MV-4-11 (cell line): ENCODE data around the gene CDC42EP2.

Experiments
- DNase-seq: peaks from one replicate; lab custom pipeline; 2025; lab: John Stamatoyannopoulos, UW

The CDC42EP2 gene, protein sequence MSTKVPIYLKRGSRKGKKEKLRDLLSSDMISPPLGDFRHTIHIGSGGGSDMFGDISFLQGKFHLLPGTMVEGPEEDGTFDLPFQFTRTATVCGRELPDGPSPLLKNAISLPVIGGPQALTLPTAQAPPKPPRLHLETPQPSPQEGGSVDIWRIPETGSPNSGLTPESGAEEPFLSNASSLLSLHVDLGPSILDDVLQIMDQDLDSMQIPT

DNA sequence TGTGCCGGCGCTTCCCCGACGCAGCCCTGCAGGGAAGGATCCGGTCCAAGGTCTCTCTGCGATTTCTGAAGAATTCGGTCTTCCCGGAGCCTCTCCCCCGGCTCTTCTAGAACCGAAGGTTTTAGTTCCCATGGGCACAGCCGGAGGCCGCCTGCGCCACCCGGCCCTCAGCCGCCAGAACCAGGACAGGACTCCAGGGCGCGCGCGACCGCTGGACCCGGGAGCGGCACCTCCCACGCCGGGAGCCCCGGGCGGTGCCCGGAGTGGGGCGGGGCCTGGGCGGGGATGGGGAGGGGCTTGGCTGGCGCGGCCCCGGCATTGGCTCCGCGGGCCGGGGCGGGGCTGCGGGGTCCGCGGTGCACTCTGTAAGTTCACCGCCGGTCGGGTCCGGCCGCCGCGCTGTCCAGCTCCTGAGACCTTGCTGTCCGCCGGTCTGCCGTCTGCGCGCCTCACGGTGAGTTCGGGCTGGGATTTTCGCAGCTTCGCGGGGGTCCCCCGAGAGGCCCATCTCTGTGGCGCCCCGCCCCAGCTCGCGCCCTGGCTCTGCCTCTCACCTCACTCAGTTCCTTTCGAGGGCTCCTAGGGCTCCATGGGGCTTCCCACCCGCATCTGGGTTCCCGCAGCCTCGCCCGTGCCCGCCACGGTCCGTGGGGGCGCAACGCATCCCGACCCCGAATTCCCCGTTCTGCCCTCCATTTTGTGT lies at the start of gene CDC42EP2:
TSS of gene CDC42EP2 (plus strand) at position 366 of the 703 bp plus-strand sequence. CDS start 6,033 bp downstream, outside the sequence.
- DNase-seq = peak; percentile 55

DNA sequence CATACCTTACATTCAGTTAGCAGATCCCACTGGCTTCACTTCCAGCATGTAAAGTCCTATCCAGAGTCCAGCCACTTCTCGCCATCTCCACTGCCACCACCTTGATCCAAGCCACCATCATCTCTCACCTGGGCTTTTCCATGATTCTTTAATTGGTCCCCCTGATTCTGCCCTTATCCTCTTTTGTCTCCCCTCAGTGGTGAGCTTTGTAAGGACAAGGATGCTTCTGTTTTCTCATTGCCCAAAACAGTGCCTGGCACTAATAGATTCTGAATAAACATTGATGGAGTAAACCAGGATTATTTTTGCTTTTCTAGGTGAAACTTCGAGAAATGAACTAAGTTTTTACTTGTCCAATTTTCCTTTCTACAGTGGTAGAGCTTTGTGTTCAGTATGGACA lies 48.5 kb upstream of the CDC42EP2 start:
- no peak for DNase-seq

DNA sequence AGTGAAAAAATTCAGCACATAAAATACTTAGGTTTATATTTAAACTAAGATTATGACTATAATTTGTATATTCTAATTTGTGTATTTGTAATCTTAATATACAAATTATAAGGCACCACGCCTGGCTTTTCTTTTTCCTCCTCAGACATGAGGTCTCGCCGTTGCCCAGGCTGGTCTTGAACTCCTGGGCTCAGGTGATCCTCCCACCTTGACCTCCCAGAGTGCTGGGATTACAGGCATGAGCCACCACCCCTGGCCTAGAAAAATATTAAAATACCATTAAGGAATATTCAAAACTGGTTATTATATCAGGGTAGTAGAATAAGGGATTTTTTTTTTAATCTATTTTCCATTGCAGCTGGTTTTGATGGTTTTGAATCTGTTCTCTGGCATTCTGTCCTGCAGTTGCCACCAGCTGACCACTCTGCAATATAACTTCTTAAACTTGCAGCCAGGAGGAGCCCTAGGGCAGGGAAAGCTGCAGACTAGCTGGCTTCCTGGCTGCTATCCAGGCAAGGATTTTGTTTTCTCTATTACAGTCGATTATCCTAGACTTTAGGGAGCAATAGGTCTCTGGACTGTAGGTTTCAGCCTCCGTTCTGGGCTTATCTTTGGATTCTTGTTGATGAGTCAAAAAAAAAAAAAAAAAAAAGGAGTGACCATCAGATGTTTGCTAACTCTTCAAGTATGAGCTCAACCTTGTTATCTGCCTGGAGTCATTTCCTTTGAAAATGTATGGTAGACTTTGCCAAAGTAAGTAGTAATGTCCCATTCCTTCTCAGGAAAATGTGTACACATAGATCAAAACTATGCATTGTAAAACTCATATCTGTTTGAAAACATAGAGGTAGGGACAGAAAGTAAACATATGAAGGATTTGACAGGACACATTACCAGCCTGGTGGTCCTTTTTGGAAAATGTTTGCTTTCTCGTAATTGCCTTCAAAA lies 39.7 kb upstream of the CDC42EP2 start:
- DNase-seq = peak; percentile 56

DNA sequence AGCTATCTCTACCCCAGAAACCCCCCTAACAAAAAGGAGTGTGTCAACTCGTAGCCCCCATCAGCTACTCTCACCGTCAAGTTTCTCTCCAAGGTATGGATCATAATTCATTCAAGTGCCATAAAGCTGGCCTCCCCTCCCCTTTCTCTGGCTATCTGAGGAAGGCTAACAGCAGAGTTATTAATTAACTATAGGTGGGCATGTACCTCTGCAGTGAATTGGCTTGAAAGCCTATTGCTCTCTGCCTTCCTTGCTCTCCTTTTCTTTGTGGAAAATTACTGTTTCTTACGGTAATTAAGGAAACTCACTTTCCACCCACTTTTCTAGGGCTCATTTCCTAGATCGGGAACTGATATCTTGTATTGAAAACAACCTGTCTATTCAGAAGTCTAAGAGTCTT lies 38.8 kb upstream of the CDC42EP2 start:
- DNase-seq = no peak

DNA sequence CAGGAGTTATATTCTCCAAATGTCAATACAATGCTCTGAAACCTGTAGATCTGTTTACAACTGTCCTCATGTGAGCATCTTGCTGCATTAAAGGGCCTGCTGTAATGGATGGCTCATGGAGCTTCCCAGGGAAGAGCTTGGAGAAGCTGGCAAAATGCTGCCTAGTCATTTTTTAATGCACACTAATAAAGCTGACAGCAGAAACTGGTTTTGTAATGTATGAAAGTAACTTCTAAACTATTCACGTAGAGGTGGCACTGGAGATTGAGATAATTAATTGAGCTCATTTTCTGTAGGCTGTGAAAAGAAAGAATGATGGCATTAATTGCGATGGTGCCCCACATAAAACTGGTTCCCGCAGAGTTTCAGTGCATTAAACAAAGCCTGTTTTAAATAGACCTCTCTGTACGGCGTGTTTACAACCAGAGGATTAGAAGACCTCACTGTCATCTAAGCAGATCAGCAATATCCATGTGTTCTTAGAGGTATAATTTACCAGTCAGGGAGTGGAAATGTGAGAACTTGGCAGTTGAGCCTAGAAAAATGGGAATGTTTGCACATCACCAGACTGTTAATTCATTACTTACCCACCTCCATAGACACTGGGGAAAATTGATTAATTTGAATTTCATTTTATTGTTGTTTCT lies 36.9 kb upstream of the CDC42EP2 start:
- no peak for DNase-seq

DNA sequence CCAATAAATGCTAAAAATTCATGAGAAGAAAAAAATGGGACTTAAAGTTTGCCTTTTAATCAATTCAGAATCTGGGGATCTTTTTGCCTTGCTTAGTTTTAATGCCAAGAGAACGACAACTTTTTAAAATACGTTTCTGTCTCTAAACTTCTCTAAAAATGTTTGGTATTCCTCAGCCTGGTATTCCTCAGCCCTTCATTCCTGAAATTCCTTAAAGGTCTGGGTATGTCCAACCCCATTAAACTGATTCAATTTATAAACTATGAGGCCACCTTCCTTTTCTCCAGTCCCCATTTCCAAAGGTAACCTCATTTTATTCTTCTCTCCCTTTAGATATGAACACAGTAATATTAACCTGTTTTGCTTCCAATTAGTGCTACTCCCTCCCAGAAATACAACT lies 36.3 kb upstream of the CDC42EP2 start:
- DNase-seq = no peak

DNA sequence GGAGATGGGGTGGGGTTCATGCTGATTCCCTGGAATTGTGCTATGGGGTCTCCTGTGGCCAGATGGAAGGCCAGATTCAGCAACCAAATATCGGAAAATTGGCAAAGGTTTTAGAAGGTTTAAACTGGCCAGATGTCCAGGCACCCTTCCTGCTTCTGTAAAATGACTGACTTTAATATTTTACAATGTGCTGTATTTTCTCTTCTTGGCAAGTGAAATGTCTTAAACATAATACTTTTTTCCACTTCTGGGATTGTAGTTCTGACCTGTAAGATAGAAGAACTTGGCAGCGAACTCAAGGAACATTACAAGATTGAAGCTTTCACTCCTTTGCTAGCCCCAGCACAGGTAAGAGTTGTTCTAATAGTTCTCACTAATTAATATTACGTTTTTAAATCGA lies 35.4 kb upstream of the CDC42EP2 start:
- no peak for DNase-seq

DNA sequence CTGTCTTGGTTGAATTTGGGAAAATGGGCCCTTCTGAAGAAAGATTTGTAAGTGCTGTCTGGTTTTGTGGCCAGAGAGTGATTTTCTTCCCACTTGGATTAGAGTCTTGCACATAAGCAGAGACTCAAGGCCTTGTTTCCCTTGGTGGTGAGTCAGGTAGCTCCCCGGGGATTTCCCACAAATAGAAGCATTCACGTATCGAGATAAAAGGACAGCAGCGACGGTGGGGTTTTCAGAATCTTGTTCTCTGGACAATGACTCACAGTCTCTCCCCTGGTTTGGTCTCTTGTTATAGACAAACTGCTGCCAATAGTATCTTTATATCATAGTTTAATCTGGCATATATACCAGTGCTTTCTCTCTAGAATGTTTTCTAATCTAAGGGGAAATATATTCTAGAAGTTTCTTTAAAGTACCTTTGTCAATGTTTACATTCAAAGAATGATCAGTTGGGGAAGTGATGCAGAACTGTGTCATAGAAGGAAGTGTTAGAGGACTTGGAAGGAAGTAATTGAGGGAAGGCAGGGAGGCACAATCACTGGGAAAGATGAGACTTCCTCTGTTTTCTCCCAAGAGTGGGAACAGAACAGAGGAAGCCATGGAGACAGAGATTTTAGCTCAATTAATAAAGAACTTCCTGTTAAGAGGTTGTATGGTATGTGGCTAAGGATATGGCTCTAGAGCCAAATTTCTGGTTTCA lies 34.8 kb upstream of the CDC42EP2 start:
- no peak for DNase-seq

DNA sequence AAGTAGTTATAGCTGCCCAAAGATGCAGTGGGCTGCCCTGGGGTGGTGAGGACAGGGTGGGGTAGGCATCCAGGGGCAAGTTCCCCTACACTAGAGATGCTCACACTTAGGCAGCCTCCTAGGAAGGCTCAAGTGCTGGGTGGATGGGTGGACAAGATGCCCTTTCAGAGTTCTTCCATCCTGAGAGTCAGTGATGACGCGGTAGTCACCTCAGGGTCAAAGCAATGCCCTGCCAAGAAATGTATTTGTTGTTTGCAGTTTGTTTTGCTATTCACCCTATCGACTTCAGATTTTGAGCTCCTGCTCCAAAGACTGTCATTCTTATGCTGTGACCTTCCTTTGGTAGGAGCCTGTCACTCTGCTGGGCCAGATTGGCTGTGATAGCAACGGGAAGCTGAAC lies 34.0 kb upstream of the CDC42EP2 start:
- no peak for DNase-seq

DNA sequence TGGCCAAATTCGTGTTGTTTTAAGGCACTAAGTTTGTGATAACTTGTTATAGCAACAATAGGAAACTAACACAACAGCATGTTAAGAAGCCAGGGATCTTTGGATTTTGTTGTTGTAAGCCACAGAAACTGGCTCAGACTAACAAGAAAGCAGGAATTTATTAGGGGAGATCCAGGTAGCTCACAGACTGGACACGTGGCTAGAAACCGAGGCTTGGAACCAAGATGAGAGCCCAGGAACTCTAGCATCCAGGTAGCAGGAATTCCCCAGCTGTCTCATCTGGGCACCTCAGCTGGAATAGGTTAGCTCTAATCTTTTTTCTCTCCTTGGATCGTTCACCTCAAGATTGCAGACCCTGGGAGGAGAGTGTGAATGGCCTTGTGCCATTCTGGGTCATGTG lies 28.0 kb upstream of the CDC42EP2 start:
- no peak for DNase-seq

DNA sequence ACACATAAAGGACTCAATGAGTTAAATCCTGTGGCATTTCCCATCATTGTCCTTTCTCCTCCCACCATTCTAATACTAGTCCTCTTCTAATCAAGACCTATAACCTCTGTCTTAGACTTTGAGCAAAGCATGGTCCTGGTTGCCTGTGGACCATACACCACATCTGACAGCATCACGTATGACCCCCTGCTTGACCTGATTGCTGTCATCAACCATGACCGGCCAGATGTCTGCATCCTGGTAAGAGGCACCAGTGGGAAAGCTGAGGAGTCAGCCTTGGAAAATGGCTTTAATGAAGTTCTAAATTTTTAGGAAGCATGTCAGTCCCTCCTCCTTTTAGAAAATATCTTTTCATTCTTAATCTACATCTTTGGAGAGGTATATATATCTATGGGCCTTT lies 27.1 kb upstream of the CDC42EP2 start:
- no peak for DNase-seq

DNA sequence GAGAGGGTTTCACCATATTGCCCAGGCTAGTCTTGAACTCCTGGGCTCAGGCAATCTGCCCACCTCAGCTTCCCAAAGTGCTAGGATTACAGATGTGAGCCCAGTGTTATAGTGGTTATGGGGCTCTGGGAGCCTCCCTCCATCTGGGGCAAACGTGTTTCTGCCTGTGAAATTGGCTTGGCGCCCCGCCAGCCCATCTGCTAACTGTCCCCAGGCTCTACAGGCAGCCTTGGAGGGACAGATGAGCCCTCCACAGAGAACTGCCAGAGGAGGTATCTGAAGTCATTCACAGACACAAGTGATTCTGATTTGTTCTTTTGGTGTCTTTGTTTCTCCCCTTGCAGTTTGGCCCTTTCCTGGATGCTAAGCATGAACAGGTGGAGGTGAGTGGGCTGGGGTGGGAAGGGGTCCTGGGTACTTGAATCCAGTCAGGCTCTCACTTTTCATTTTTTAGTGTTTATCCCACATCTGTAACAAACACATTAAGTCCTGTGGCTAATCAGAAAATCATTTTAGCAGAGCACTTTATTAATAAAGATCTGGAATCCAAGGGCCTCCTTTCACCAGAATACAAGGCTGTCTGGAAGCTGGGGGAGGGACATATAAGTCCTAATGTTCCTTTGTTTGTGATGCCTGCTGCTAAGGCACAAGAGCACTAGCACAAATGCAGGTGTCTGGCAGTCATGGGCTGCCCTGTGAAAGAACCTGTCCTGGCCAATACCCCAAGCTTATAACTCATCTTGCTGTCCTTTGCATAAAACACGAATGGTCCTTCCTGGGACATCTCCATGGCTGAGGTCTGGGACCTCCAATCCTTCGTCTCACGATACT lies 25.7 kb upstream of the CDC42EP2 start:
- DNase-seq = peak; percentile 34

DNA sequence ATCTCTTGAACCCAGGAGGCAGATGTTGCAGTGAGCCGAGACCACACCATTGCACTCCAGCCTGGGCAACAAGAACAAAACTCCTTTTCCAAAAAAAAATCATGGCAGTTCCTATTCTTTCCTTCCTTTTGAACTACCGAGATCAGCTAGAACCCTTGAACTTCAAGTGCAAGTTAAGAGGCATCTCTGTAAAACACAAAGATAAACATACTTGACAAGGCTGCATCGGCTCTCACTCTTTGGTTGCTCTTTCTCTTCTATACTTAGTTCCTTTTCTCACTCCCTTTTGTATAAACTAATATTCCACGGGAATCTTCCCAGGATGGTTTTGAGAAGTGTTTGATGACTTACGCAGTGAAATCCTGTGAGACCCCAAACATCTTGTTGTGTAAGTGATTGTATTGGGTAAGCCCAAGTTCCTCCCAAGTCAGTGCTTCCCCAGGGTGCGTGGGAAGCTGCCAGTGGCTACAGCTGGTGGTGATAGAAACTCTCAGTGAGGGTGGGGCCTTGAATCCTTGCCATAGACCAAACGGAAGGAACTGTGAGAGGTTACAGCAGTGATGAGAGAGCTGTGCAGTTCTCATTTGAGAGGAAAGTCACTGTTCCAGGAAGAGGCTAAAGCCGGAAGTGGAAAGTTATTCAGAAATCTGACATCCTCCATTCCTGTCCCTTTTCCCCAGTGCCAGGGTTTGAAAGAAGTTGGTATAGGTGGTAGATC lies 24.1 kb upstream of the CDC42EP2 start:
- peak; percentile 99 for DNase-seq

DNA sequence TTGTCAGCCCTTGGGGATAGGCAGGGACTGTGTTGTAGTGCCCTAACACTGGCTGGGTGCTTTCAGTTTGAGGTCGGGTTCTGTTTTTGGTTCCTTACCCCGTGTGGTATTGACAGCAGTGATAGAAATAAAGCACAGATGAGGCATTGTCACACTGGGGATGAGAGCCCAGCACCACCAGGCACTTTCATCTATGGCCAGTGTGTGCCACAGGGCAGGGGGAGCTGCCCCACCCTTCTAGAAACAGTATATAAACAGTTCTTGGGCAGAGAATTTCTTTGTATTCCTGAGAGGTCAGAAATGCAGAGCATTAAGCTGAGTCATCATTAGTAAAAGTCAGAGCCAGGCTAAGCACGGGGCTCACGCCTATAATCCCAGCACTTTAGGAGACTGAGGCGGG lies 23.1 kb upstream of the CDC42EP2 start:
- DNase-seq = peak; percentile 10

DNA sequence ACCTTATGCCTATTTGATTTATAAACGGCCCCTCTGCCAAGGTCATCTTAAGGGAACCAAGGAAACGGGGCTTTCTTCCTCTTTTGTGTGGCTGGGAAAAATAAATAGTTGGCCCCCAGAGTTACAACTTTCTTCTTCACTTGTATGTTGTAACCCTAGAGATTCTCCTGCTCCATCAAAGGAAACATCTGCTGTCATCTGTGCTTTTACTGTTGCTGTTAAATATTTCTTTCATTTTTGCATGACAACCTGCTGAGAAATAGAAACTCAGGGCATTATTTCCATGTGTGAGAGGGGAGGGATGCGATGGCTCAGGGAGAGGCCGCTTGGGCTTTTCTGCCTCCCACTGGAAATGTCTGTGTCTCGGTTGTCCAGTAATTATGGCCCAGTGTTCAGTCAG lies 21.8 kb upstream of the CDC42EP2 start:
- peak; percentile 89 for DNase-seq

DNA sequence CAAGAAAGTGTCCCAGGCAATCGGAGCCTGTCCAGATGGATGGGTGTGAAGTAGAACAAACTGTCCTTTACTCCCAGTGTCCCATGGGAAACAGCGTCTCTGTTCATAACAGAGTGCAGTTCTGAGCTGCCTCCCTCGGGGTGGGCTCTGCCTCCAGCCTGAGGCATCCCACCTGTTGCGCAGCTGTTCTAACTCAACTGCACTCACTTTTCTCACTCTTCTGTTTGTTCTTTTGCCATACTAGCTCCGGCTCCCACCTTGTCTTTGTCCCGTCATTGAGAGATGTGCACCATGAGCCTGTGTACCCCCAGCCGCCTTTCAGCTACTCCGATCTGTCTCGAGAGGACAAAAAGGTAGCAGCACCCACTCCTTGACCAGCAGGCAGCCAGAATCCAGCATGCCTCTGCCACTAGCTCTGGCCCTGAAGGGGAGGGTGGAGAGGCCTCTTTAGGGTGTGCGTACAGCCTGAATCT lies 20.7 kb upstream of the CDC42EP2 start:
- no peak for DNase-seq

DNA sequence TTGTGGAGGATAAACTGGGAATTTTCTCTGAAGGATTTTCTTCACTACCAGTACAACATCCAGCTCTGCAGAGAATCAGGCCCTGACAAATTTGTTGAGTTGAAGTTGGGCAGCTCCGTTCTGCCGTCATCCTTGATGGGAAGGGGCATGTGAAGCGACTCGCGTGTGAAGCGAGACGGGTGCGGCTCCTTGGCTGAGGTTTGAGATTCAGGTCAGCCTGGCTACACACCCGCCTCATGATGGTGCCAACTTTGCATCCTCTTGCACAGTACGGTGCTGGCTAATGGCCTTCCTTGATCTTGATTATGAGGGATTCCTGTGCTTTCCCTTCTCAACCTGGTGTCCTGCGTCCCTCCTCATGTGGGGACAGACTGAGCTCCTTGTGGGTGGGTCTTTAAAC lies 19.7 kb upstream of the CDC42EP2 start:
- DNase-seq = no peak

DNA sequence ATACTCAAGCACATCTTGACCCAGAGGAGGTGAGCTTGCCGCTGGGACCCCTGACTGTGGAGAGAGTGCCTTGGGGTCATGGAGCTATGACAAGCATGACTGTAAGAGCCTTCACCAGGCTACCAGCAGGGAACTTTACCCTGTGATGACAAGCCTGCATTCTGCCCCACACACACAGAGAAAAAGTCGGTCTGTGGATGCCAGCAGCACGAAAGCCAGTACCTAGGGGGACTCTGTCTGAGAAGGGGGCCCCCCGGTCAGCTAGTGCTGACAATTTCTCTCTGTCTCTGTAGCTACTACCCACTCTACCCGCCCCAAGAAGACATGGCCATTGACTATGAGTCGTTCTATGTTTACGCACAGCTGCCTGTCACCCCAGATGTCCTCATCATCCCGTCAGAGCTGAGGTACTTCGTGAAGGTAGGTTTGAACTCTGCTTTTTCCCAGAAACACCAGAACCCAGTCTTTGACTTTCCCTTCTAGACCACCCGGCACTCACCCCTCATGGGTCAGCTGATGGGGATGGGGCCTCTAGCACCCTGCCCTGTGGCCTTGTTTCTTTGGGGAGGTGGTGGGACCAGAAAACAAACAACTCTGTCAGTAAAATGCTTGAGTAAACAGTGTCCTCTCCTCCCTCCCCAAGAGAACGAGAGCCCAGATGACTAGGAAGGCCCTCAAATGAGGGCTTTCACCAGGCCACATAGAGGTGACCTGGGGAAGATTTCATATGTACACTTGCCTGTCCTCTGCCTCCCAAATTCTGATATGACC lies 18.9 kb upstream of the CDC42EP2 start:
- no peak for DNase-seq

DNA sequence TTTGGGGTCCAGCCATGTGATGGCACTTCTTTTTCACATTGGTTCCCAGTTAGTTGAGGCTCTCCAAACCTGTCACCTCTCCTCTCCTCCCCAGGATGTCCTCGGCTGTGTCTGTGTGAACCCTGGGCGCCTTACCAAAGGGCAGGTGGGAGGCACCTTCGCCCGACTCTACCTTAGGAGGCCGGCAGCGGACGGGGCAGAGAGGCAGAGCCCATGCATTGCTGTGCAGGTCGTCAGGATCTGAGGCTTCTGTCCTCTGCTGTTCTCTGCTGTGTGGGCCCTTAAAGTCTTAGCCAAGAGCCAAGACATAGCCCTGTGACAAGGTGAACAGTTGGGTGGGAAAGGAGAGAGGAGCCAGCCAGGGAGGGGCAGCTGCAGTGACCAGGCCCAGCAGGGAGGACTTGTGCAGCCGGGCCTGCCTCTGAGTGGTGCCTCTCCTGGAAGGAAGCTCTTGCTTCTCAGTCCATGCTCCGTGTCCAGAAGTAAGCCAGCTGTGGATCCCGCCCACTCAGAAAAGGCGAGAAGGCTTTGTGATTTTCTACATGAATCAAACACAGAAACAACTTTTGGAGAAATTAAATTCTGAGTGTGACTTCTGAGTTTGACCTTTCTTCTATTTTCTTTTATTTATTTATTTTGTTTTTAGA lies 17.5 kb upstream of the CDC42EP2 start:
- DNase-seq = no peak
